ENCODE measurements around the gene PLXDC2.

GRCh38 chr10:19839090-19839489, 22.9 kb downstream of the PLXDC2 start:
- TF ChIP-seq CTCF (IDR thresholded peaks at IDR 0.05) (no peak), EZH2 (IDR thresholded peaks at IDR 0.05; ENCODE audit: borderline replicate concordance, insufficient read depth, low read depth, low read length, poor library complexity, severe bottlenecking) (no peak)

Measured in B cell (primary cell).